Measurements from ENCODE around the gene ICAM3. TPM values are rescaled to one million over a fixed set of nuclear protein-coding genes. Genes with fewer than 3 reads are reported as not detected.

Gene ICAM3
- total RNA-seq, 1 donor from 2014 or later: 12.4 TPM

DNA sequence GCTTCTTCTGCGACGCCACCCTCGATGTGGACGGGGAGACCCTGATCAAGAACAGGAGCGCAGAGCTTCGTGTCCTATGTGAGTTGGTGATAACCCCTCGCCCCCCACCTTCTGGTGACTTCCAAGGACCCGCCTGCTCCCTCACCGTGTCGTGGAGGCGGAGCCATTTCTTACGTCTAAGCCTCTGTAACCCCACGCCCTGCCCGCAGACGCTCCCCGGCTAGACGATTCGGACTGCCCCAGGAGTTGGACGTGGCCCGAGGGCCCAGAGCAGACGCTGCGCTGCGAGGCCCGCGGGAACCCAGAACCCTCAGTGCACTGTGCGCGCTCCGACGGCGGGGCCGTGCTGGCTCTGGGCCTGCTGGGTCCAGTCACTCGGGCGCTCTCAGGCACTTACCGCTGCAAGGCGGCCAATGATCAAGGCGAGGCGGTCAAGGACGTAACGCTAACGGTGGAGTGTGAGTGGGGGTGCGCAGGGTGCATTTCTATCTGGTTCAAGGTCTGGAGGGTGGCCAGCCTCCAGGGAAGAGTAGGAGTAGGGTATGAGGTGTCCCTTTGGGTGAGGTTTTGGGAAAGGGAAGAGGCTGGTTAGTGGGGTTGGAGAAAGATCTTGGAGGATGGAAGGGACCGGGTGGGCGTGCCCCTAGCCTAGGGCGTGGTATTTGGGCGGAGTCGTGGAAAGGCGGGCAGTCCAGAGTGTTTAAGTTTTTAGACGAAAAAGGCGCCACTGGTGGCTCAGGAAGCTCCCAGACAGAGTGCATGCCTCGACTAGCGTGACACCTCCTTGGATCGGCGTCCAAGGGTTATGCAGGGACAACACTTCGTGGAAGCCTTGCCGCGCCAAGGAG is 46.4 kb downstream of the ICAM3 start:
- FAIRE-seq (no peak), DNase-seq (ENCODE audit: low read depth) (no peak)
- Histone ChIP-seq H3K36me3 (ENCODE audit: insufficient read depth, low read length) (no peaks in the 10 kb centered on the region), H3K79me2 (ENCODE audit: insufficient read depth, low read length) (no peaks in the 10 kb centered on the region), H3K27me3 (ENCODE audit: insufficient read depth, low read length) (peaks cover 68% of the 10 kb centered on the region), H3K27ac (ENCODE audit: low read depth, low read length) (no peak overlapping the region), H3K9ac (ENCODE audit: low read length) (no peak overlapping the region), H3K4me1 (ENCODE audit: insufficient read depth, low read length) (peaks cover 32% of the 10 kb centered on the region), H4K20me1 (ENCODE audit: insufficient read depth, low read length) (peaks cover 16% of the 10 kb centered on the region), H2AFZ (ENCODE audit: low read depth, low read length) (no peak overlapping the region), H3K4me3 (ENCODE audit: insufficient read depth, low read depth, low read length) (no peak overlapping the region), H3K4me2 (ENCODE audit: low read length) (peak overlapping the region; percentile 82), H3K9me3 (ENCODE audit: insufficient read depth, low read depth, low read length) (peaks cover 11% of the 10 kb centered on the region)
- Mint-ChIP-seq H3K4me3 (ENCODE audit: unreplicated experiment) (no peak overlapping the region), H3K27me3 (ENCODE audit: low read depth, unreplicated experiment) (peaks cover 73% of the 10 kb centered on the region), H3K4me1 (ENCODE audit: low read depth, unreplicated experiment) (no peaks in the 10 kb centered on the region), H3K9me3 (ENCODE audit: unreplicated experiment) (peaks cover 28% of the 10 kb centered on the region), H3K36me3 (ENCODE audit: low read depth, unreplicated experiment) (peaks cover 2% of the 10 kb centered on the region), H3K27ac (ENCODE audit: unreplicated experiment) (peak overlapping the region; percentile 47)
- TF ChIP-seq, protein P1, sequence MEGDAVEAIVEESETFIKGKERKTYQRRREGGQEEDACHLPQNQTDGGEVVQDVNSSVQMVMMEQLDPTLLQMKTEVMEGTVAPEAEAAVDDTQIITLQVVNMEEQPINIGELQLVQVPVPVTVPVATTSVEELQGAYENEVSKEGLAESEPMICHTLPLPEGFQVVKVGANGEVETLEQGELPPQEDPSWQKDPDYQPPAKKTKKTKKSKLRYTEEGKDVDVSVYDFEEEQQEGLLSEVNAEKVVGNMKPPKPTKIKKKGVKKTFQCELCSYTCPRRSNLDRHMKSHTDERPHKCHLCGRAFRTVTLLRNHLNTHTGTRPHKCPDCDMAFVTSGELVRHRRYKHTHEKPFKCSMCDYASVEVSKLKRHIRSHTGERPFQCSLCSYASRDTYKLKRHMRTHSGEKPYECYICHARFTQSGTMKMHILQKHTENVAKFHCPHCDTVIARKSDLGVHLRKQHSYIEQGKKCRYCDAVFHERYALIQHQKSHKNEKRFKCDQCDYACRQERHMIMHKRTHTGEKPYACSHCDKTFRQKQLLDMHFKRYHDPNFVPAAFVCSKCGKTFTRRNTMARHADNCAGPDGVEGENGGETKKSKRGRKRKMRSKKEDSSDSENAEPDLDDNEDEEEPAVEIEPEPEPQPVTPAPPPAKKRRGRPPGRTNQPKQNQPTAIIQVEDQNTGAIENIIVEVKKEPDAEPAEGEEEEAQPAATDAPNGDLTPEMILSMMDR (IDR thresholded peaks at IDR 0.05; ENCODE audit: insufficient read depth, low read depth, low read length): no peak
- no peak for TF ChIP-seq EZH2 (IDR thresholded peaks at IDR 0.05; ENCODE audit: insufficient read depth, low read length)

DNA sequence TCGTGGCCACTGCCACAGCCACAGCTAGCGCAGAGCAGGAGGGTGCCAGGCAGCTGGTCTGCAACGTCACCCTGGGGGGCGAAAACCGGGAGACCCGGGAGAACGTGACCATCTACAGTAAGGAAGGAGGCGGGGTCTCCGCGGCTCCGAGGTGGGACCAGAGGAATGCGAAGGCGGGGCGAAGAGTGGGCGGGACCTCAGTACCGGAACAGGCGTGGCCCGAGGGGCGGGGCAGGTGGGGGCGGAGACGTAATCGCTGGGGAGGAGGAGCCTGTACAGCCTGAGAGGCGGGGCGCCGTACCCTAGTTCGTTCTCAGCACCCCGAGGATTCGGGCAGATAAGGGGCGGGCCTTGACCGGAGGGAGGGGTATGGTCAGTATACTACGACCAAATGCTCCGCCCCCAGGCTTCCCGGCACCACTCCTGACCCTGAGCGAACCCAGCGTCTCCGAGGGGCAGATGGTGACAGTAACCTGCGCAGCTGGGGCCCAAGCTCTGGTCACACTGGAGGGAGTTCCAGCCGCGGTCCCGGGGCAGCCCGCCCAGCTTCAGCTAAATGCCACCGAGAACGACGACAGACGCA is 47.1 kb downstream of the ICAM3 start:
- DNase-seq (ENCODE audit: low read depth) (no peak), FAIRE-seq (no peak)
- Histone ChIP-seq H3K27ac (ENCODE audit: low read depth, low read length) (no peak overlapping the region), H3K79me2 (ENCODE audit: insufficient read depth, low read length) (no peaks in the 10 kb centered on the region), H3K9me3 (ENCODE audit: insufficient read depth, low read depth, low read length) (peaks cover 11% of the 10 kb centered on the region), H3K27me3 (ENCODE audit: insufficient read depth, low read length) (peaks cover 75% of the 10 kb centered on the region), H4K20me1 (ENCODE audit: insufficient read depth, low read length) (peaks cover 16% of the 10 kb centered on the region), H3K4me1 (ENCODE audit: insufficient read depth, low read length) (peaks cover 32% of the 10 kb centered on the region), H3K4me3 (ENCODE audit: insufficient read depth, low read depth, low read length) (no peak overlapping the region), H3K4me2 (ENCODE audit: low read length) (peak overlapping the region; percentile 82), H3K9ac (ENCODE audit: low read length) (no peak overlapping the region), H2AFZ (ENCODE audit: low read depth, low read length) (no peak overlapping the region), H3K36me3 (ENCODE audit: insufficient read depth, low read length) (no peaks in the 10 kb centered on the region)
- H3K27me3 Mint-ChIP-seq (ENCODE audit: low read depth, unreplicated experiment): peaks cover 77% of the 10 kb centered on the region
- peaks cover 28% of the 10 kb centered on the region for H3K9me3 Mint-ChIP-seq (ENCODE audit: unreplicated experiment)
- no peaks in the 10 kb centered on the region for H3K4me1 Mint-ChIP-seq (ENCODE audit: low read depth, unreplicated experiment)
- no peak overlapping the region for H3K4me3 Mint-ChIP-seq (ENCODE audit: unreplicated experiment)
- peaks cover 2% of the 10 kb centered on the region for H3K36me3 Mint-ChIP-seq (ENCODE audit: low read depth, unreplicated experiment)
- TF ChIP-seq, protein P1 (IDR thresholded peaks at IDR 0.05; ENCODE audit: insufficient read depth, low read depth, low read length): no peak
- no peak for TF ChIP-seq EZH2 (IDR thresholded peaks at IDR 0.05; ENCODE audit: insufficient read depth, low read length)
- no peak overlapping the region for H3K27ac Mint-ChIP-seq (ENCODE audit: unreplicated experiment)

All from astrocyte (in vitro differentiated cells and primary cell).